ENCODE results near the gene MRPL52. TPM values are rescaled to one million over a fixed set of nuclear protein-coding genes. Genes with fewer than 3 reads are reported as not detected.

Gene MRPL52
- total RNA-seq, 4 donors from 2014 or later: 48.5 to 153 (median 89.0) TPM

- Histone ChIP-seq H3K4me1 (peaks cover 0 to 8% of the 10 kb centered on the region in 2 donors), H3K4me3 (no peak within 1 kb of the TSS), H3K9me3 (no peaks in the 10 kb centered on the region), H3K27me3 (peaks cover 9 to 34% (median 26%) of the 10 kb centered on the region in 3 donors), H3K27ac (no peak within 1 kb of the TSS), H3K36me3 (peaks cover 0 to 9% of the 10 kb centered on the region in 2 donors)
- intact Hi-C loops (cut with DNase I; ENCODE audit: low total_unique reads) (no loop called here), in situ Hi-C loops (cut with MboI; ENCODE audit: low sequenced_read_pairs in 4 of 4) (no loop called here)
- DNase-seq (no peak), ATAC-seq (no peak)
- TF ChIP-seq CTCF (IDR thresholded peaks at IDR 0.05 in 4 of 5, conservative IDR thresholded peaks at IDR 0.05 in 1 of 5): no peak
- no peak for TF ChIP-seq POLR2A (IDR thresholded peaks at IDR 0.05)
Observed at GRCh38 chr14:22883173-22883976, 53.7 kb downstream of the MRPL52 start, which contains the start of gene REM2. Gene REM2 (plus strand): TSS chr14:22883222. CDS start chr14:22883288, 66 bp downstream.

- Histone ChIP-seq H3K27me3 (peaks cover 9 to 34% (median 26%) of the 10 kb centered on the region in 3 donors), H3K4me1 (peaks cover 0 to 8% of the 10 kb centered on the region in 2 donors), H3K27ac (no peak overlapping the region), H3K36me3 (peaks cover 0 to under 1% of the 10 kb centered on the region in 2 donors), H3K9me3 (no peaks in the 10 kb centered on the region), H3K4me3 (no peak overlapping the region)
- ATAC-seq (no peak), DNase-seq (no peak)
- in situ Hi-C loops (cut with MboI; ENCODE audit: low sequenced_read_pairs in 4 of 4) (no loop called here), intact Hi-C loops (cut with DNase I; ENCODE audit: low total_unique reads) (no loop called here)
- TF ChIP-seq CTCF (IDR thresholded peaks at IDR 0.05 in 4 of 5, conservative IDR thresholded peaks at IDR 0.05 in 1 of 5): no peak
- no peak for TF ChIP-seq POLR2A (IDR thresholded peaks at IDR 0.05)
Observed at GRCh38 chr14:22884076-22884737, 54.5 kb downstream of the MRPL52 start.

Other genes starting within 250 kb of the MRPL52 start
- 100 to 1,000 TPM; 155 to 257 (median 209) TPM for gene DAD1, start 240.7 kb upstream of the MRPL52 start, total RNA-seq
- gene ABHD4, start 231.6 kb upstream of the MRPL52 start, total RNA-seq: 10 to 100 TPM; 17.1 to 38.7 (median 27.6) TPM
- not detected for gene OR6J1, start 185.5 kb upstream of the MRPL52 start, total RNA-seq
- gene OXA1L, start 63.2 kb upstream of the MRPL52 start, total RNA-seq: 100 to 1,000 TPM in 3 of 4 donors, 10 to 100 TPM in 1; 83.5 to 135 (median 114) TPM
- 1 to 10 TPM in 3 of 4 donors, under 1 TPM in 1; 0.68 to 5.3 (median 2.2) TPM for gene SLC7A7, start 14.5 kb upstream of the MRPL52 start, total RNA-seq
- gene MMP14, start 6.7 kb downstream of the MRPL52 start, total RNA-seq: 10 to 100 TPM; 14.9 to 29.7 (median 20.8) TPM
- 100 to 1,000 TPM in 1 of 4 donors, 10 to 100 TPM in 3; 31.1 to 109 (median 60.1) TPM for gene LRP10, start 41.9 kb downstream of the MRPL52 start, total RNA-seq
- 1 to 10 TPM in 1 of 4 donors, not detected in 3; 1.1 TPM for gene REM2, start 53.3 kb downstream of the MRPL52 start, total RNA-seq
- gene RBM23, start 89.3 kb downstream of the MRPL52 start, total RNA-seq: 10 to 100 TPM; 37.7 to 83.3 (median 62.1) TPM
- 10 to 100 TPM; 67.2 to 83.2 (median 78.6) TPM for gene PRMT5, start 99.5 kb downstream of the MRPL52 start, total RNA-seq
- 10 to 100 TPM; 12.9 to 34.6 (median 17.1) TPM for gene HAUS4, start 127.2 kb downstream of the MRPL52 start, total RNA-seq
- 1 to 10 TPM in 2 of 4 donors, under 1 TPM in 2; 0.46 to 5.0 (median 1.9) TPM for gene AJUBA, start 152.7 kb downstream of the MRPL52 start, total RNA-seq
- gene C14orf93, start 180.3 kb downstream of the MRPL52 start, total RNA-seq: 10 to 100 TPM in 1 of 4 donors, 1 to 10 TPM in 3; 3.7 to 16.2 (median 6.7) TPM
- 100 to 1,000 TPM; 304 to 543 (median 486) TPM for gene PSMB5, start 205.0 kb downstream of the MRPL52 start, total RNA-seq
- not detected for gene PSMB11, start 212.3 kb downstream of the MRPL52 start, total RNA-seq
- gene CDH24, start 227.6 kb downstream of the MRPL52 start, total RNA-seq: 1 to 10 TPM in 1 of 4 donors, under 1 TPM in 3; 0.36 to 1.7 (median 0.58) TPM